Cardiac muscle cell (in vitro differentiated cells and primary cell): ENCODE measurements around the gene FAM219B. TPM values are rescaled to one million over a fixed set of nuclear protein-coding genes. Genes with fewer than 3 reads are reported as not detected.
"Not testable (repeated sequence)": the region's sequence is repeated elsewhere in the genome, so short reads cannot be mapped to it uniquely, and the experiment has no call there.

Source experiments
- DNase-seq, 2 donors: peaks; one replicate each; pipeline versions ENCODE4 v3.0.0 to v3.0.0-alpha.2; 2010 to 2017; ENCODE audit warnings: low read depth in 1 of 2, low spot score in 1 of 2
- H3K27ac ChIP-seq: fragments of 200-600 bp; sonication (generic); 2 replicates; pipeline ENCODE4 v1.5.1; 2016
- H3K27me3 ChIP-seq: fragments of 200-600 bp; sonication (generic); 2 replicates; pipeline ENCODE4 v1.6.0; 2016; ENCODE audit warnings: control low read depth
- H3K36me3 ChIP-seq: fragments of 200-600 bp; sonication (generic); 2 replicates; pipeline ENCODE4 v1.5.1; 2016; ENCODE audit warnings: control low read depth
- H3K4me1 ChIP-seq: fragments of 200-600 bp; sonication (generic); 2 replicates; pipeline ENCODE4 v1.8.1; 2017; ENCODE audit warnings: low read depth, mild to moderate bottlenecking, mixed run types
- H3K4me3 ChIP-seq: fragments of 200-600 bp; sonication (generic); 2 replicates; pipeline ENCODE4 v1.5.1; 2016; ENCODE audit warnings: mild to moderate bottlenecking
- H3K9me3 ChIP-seq: fragments of 200-600 bp; sonication (generic); 2 replicates; pipeline ENCODE4 v1.5.1; 2017; ENCODE audit warnings: low read depth, mild to moderate bottlenecking, control low read depth
- polyA plus RNA-seq: library from polyadenylated mRNA; unstranded; fragments of >200 nt; fragmentation: Nextera tagmentation; extraction: Ambion mirVana; gene quantifications from 2 replicates; pipeline ENCODE4 v1.2.1, GENCODE V29; 2016
- total RNA-seq: library from RNA; depleted of rRNA; stranded (reverse); fragments of >200 nt; gene quantifications from 2 replicates; pipeline ENCODE4 v1.2.3, GENCODE V29; 2016
- TF ChIP-seq, protein P1 (sequence below): IDR thresholded peaks from 2 replicates; pipeline ENCODE4 v1.5.1; 2012; ENCODE audit warnings: low read depth, mild to moderate bottlenecking, low read length

The FAM219B gene
- total and polyA plus RNA-seq, 2 experiments from 2014 or later, result 107 to 168 TPM

DNA sequence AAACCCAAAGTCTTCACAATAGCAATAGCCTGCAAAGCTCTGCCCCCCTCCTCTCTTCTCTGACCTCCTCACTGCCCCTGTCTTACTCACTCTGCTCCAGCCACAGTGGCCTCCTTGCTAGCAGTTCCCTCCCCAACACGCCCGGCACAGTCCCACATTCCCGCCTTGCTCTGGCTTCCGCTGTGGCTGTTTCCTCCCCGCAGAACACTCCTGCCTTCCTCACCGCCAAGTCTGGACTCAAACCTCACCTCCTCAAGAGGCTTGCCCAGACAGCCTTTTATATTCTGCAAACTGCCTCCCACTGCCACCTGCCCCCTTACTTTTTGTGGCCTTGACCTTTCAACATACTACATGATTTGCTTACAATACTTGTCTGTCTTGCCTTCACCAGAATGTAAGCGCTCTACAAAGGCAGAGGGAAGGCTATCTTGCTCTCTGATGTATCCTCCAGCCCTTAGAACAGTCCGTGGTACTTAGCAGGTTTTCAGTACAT, 17.2 kb downstream of the FAM219B start:
- no peaks in the 10 kb centered on the region for H3K9me3 ChIP-seq
- no peaks in the 10 kb centered on the region for H3K27me3 ChIP-seq
- TF ChIP-seq, protein P1, sequence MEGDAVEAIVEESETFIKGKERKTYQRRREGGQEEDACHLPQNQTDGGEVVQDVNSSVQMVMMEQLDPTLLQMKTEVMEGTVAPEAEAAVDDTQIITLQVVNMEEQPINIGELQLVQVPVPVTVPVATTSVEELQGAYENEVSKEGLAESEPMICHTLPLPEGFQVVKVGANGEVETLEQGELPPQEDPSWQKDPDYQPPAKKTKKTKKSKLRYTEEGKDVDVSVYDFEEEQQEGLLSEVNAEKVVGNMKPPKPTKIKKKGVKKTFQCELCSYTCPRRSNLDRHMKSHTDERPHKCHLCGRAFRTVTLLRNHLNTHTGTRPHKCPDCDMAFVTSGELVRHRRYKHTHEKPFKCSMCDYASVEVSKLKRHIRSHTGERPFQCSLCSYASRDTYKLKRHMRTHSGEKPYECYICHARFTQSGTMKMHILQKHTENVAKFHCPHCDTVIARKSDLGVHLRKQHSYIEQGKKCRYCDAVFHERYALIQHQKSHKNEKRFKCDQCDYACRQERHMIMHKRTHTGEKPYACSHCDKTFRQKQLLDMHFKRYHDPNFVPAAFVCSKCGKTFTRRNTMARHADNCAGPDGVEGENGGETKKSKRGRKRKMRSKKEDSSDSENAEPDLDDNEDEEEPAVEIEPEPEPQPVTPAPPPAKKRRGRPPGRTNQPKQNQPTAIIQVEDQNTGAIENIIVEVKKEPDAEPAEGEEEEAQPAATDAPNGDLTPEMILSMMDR, result no peak
- H3K4me3 ChIP-seq, result peak overlapping the region; percentile 56
- peak; percentile 45 to 54 for DNase-seq
- peaks cover 5% of the 10 kb centered on the region for H3K36me3 ChIP-seq
- H3K4me1 ChIP-seq, result peaks cover 14% of the 10 kb centered on the region
- no peak overlapping the region for H3K27ac ChIP-seq

DNA sequence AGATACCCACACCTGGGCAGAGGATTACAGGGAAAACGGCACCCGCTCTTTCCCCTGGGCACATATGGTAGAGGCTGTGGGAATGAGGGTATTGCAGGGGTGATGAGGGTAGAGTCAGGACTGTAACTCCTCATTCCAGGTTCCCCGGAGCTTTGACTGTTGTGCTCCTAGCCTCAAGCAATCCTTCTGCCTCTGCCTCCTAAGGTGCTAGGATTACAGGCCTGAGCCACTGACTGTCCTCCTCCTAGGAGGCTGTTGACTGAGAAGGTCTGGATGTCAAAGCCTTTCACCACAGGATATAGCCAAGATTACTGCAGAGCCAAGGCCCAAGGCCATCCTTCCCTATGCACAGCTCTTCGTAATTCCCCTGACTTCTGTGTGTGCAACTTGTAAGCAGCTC, 17.9 kb downstream of the FAM219B start:
- Histone ChIP-seq H3K27ac (no peak overlapping the region), H3K4me3 (no peak overlapping the region), H3K9me3 (no peaks in the 10 kb centered on the region), H3K36me3 (peaks cover 5% of the 10 kb centered on the region), H3K27me3 (no peaks in the 10 kb centered on the region), H3K4me1 (peaks cover 14% of the 10 kb centered on the region)
- DNase-seq, result no peak
- TF ChIP-seq, protein P1, result no peak

DNA sequence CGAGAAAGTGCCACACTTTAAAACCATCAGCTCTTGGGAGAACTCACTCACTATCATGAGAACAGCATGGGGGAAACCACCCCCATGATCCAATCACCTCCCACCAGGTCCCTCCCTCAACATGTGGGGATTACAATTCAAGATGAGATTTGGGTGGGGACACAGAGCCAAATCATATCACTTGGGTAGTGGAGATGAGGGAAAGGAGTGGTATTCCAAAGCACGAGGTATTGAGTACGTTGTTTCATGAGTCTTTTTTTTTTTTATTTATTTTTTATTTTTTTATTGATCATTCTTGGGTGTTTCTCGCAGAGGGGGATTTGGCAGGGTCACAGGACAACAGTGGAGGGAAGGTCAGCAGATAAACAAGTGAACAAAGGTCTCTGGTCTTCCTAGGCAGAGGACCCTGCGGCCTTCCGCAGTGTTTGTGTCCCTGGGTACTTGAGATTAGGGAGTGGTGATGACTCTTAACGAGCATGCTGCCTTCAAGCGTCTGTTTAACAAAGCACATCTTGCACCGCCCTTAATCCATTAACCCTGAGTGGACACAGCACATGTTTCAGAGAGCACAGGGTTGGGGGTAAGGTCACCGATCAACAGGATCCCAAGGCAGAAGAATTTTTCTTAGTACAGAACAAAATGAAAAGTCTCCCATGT, 19.0 kb downstream of the FAM219B start:
- DNase-seq, H3K9me3 ChIP-seq, H3K36me3 ChIP-seq, H3K27ac ChIP-seq, H3K4me3 ChIP-seq, H3K27me3 ChIP-seq: not testable (repeated sequence)
- H3K4me1 ChIP-seq, result peaks cover 14% of the 10 kb centered on the region

DNA sequence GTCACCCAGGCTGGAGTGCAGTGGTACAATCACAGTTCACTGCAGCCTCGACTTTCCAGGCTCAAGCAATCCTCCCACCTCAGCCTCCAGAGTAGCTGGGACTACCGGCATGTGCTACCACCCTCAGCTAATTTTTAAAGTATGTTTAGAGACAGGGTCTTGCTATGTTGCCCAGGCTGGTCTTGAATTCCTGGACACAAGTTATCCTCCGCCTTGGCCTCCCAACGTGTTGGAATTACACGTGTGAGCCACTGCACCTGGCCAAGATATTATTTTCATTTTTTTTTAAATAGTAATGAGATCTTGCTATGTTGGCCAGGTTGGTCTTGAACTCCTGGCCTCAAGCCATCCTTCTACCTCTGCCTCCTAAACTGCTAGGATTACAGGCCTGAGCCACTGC, 21.2 kb downstream of the FAM219B start:
- H3K27ac ChIP-seq, result no peak overlapping the region
- H3K9me3 ChIP-seq, result no peaks in the 10 kb centered on the region
- DNase-seq, result no peak
- H3K27me3 ChIP-seq, result no peaks in the 10 kb centered on the region
- H3K36me3 ChIP-seq, result no peaks in the 10 kb centered on the region
- H3K4me1 ChIP-seq, result peaks cover 9% of the 10 kb centered on the region
- no peak overlapping the region for H3K4me3 ChIP-seq
- TF ChIP-seq, protein P1, result no peak

DNA sequence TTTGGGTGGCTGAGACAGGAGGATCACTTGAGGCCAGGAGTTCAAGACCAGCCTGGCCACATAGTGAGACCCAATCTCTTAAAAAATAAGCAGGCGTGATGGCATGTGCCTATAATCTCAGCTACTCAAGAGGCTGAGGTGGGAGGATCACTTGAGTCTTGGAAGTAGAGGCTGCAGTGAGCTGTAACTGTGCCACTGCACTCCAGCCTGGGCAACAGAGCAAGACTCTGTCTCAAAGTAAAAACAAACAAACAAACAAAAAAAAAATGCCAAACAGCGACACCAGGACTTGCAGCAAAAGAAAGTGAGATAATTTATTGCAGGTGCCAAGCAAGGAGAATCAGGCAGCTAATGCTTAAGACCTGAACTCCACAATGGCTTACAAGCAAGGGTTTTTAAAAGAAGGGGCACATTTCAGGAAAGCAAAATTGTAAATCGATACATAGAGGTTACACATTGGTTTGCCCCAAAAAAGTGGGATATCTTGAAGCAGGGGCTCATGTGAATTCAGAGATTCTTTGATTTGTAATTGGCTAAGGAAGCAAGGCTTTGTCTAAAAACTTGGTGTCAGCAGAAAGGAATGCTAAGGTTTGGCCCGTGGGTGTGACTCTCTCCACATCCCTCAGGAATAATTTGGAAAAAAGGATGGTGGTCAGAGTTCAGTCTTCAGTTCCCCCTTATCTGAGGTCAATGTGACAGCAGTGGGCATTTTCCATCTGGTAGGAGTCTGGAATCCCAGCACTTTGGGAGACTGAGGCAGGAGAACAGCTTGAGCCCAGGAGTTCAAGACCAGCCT, 22.0 kb downstream of the FAM219B start:
- no peaks in the 10 kb centered on the region for H3K27me3 ChIP-seq
- DNase-seq, result peak in 1 of 2 donors; percentile 16
- TF ChIP-seq, protein P1, result no peak
- no peak overlapping the region for H3K4me3 ChIP-seq
- peaks cover 9% of the 10 kb centered on the region for H3K4me1 ChIP-seq
- no peaks in the 10 kb centered on the region for H3K9me3 ChIP-seq
- H3K27ac ChIP-seq, result no peak overlapping the region
- no peaks in the 10 kb centered on the region for H3K36me3 ChIP-seq

DNA sequence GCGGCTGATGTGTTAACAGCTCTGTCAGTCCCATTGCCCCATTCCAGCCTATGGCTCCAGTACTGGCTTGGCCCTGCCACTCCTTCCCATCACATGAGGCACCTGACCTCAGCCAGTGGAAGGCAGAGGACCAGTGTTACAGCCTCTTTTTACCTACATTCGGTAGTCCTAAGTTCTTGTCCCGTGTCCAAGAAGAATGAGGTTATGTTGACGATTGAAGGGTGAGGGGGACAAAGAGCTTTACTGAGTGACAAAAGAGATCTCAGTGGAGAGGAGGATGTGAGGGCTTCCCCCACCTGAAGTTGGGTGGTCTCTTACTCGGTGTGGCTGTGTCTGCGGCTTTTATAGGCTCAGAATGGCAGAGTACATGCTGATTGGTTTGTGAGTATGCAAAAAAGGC, 24.1 kb downstream of the FAM219B start:
- Histone ChIP-seq H3K4me3 (no peak overlapping the region), H3K36me3 (no peaks in the 10 kb centered on the region), H3K9me3 (no peaks in the 10 kb centered on the region), H3K27ac (no peak overlapping the region), H3K27me3 (no peaks in the 10 kb centered on the region), H3K4me1 (no peaks in the 10 kb centered on the region)
- DNase-seq, result no peak
- TF ChIP-seq, protein P1, result no peak
